OCI-LY7 (cell line): ENCODE results near the gene KRTAP10-5.

Experiments used
- CTCF ChIP-seq: fragments of 200-600 bp; sonication (generic); conservative IDR thresholded peaks from 2 replicates; pipeline ENCODE4 v1.5.1; 2014; ENCODE audit warnings: mild to moderate bottlenecking, antibody characterized with exemption, low read length, moderate library complexity, mixed read lengths
- EZH2phosphoT487 ChIP-seq: fragments of 200-600 bp; sonication (generic); IDR thresholded peaks from 2 replicates; pipeline ENCODE4 v1.6.1; 2018; ENCODE audit warnings: low read depth, borderline replicate concordance, mild to moderate bottlenecking, mixed run types, antibody characterized with exemption, low read length, moderate library complexity, mixed read lengths

- TF ChIP-seq CTCF (no peak), EZH2phosphoT487 (no peak)
Observed at GRCh38 chr21:44582055-44582454, 1.7 kb upstream of the KRTAP10-5 start.
